HG03139 (cell line): ENCODE results near the gene APOC1.
"Not testable (repeated sequence)": the region's sequence is repeated elsewhere in the genome, so short reads cannot be mapped to it uniquely, and the experiment has no call there.

Source experiments
- ATAC-seq: cut with Tn5 transposase; IDR thresholded peaks from one replicate; pipeline ENCODE4 v1.9.1; 2021; ENCODE audit not compliant: unreplicated experiment

The APOC1 gene

DNA sequence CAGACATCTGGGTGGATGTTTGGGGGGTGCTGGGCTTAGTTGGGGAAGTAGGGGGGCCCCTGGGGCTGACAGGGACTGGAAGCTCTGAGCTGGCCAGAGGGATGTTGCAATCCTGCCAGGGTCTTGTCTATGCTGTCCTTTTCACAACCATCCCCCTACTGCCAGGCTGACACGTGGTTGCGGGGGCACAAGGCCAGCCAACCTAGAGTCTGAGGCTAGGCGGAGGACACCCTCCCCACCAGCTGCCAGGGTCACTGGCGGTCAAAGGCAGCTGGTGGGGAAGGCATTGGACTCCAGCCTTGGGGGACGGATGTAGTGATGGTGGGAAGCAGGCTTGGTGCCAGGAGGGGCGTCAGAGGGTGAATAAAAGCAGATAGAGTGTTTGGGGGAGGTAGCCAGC, 1.6 kb upstream of the APOC1 start:
- no peak for ATAC-seq

DNA sequence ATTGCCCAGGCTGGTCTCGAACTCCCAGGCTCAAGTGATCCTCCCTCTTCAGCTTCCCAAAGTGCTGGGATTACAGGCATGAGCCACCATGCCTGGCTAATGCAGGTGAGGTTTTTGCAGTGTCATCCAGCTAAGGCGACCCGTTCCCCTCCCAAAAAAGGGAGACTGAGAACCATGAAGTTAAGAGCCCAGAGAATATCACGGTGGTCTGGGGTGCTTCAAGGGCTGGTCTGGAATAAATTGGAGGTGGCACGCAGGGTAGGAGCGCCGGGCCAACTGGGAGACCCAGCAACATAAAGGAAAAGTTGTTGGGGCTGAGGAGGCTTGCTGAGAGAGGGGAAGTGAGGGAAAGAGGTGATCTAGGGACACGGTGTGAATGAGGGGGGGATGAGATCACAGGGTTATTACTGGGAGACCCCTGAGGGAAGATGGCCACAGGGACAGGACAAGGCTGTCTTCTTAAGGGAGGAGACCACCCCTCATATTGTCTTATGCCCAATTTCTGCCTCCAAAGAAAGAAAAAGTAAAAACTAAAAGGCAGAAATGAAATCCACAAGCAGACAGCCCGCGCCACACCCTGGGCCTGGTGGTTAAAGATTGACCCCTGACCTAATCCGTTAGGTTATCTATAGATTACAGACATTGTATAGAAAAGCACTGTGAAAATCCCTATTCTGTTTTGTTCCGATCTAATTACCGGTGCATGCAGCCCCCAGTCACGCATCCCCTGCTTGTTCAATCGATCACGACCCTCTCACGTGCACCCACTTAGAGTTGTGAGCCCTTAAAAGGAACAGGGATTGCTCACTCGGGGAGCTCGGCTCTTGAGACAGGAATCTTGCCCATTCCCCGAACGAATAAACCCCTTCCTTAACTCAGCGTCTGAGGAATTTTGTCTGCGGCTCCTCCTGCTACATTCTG, 636 bp upstream of the APOC1 start:
- not testable (repeated sequence) for ATAC-seq

DNA sequence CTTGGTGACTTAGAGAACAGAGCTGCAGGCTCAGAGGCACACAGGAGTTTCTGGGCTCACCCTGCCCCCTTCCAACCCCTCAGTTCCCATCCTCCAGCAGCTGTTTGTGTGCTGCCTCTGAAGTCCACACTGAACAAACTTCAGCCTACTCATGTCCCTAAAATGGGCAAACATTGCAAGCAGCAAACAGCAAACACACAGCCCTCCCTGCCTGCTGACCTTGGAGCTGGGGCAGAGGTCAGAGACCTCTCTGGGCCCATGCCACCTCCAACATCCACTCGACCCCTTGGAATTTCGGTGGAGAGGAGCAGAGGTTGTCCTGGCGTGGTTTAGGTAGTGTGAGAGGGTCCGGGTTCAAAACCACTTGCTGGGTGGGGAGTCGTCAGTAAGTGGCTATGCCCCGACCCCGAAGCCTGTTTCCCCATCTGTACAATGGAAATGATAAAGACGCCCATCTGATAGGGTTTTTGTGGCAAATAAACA, 9.9 kb downstream of the APOC1 start:
- no peak for ATAC-seq

DNA sequence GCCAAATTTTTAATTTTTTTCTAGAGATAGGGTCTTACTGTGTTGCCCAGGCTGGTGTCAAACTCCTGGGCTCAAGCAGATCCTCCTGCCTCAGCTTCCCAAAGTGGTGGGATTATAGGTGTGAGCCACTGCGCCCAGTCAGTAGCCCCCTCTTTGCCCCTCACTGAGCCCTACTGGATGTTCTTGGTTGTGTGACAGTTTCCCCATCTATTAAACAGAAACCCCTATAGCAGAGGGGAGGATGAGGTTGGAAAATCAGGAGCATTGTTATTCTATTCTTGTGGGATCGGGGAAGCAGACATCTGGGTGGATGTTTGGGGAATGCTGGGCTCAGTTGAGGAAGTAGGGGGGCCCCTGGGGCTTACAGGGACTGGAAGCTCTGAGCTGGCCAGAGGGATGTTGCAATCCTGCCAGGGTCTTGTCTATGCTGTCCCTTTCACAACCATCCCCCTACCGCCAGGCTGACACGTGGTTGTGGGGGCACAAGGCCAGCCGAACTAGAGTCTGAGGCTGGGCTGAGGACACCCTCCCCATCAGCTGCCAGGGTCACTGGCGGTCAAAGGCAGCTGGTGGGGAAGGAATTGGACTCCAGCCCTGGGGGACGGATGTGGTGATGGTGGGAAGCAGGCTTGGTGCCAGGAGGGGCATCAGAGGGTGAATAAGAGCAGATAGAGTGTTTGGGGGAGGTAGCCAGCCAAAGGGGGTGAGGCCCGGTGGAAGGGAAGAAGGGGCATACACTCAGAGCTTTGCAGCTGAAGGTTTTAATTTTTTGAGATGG, 10.9 kb downstream of the APOC1 start:
- no peak for ATAC-seq

DNA sequence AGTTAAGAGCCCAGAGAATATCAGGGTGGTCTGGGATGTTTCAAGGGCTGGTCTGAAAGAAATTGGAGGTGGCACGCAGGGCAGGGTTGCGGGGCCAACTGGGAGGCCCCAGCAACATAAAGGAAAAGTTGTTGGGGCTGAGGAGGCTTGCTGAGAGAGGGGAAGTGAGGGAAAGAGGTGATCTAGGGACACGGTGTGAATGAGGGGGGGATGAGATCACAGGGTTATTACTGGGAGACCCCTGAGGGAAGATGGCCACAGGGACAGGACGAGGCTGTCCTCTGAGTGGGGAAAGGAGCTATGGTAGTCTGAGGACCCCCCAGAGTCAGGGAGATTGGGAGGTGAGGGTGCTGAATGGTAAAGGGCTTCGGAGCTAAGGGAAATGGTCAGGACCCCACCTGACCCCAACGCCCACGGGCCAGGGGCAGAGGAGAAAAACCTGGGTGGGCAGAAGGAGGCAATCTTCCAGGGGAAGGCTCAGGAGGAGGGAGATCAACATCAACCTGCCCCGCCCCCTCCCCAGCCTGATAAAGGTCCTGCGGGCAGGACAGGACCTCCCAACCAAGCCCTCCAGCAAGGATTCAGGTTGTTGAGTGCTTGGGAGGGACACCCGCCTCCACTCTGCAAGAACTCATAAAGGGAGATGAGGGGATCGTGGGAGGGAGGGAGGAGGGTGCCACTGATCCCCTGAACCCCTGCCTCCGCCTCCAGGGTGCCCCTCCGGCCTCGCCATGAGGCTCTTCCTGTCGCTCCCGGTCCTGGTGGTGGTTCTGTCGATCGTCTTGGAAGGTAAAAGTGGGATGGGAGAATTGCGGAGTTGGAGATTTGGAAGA, 12.1 kb downstream of the APOC1 start:
- not testable (repeated sequence) for ATAC-seq

DNA sequence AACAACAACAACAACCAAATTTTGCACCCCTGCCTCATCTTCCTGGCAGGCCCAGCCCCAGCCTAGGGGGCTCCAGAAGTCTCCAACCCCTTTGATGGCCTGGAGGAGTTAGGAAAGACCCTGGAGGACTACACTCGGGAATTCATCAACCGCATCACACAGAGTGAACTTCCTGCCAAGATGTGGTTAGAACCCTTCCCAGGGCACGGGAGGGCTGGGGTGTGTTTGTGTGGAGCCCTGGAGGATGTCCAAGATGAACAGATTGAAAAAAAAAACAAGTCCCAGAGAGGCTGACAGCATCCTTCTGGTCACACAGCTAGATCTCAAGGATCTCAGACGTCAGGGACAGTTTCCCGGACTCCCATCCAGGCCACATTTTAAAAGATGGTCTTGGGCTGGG, 13.3 kb downstream of the APOC1 start:
- no peak for ATAC-seq

DNA sequence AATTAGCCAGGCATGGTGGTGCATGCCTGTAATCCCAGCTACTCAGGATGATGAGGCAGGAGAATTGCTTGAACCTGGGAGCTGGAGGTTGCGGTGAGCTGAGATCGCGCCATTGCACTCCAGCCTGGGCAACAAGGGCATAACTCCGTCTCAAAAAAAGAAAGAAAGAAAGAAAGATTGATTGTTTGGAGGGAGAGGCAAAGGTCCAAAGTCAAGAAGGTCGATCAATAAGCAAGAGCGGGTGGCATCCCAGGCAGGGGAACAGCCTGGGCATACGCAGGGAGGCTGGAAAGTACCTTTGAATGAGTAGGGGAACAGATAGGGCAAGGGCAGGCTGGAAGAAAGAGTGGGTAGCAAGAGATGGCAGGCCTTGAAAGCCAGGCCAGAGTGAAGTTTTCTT, 15.7 kb downstream of the APOC1 start:
- ATAC-seq = no peak

DNA sequence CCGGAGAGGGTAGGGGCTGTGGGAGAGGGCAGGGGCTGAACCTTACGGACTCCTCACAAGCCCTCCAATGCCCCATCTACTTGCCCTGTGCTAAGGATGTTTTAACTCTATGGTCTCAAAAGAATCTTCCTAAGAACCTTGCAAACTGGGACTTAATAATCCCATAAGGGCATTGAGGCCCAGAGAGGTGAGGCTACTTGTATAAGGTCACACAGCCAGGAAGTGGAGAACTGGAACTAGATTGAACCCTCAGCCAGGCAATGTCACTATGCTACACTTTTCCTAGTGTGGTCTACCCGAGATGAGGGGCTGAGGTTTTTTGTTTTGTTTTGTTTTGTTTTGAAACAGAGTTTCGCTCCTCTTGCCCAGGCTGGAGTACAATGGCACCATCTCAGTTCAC, 17.1 kb downstream of the APOC1 start:
- ATAC-seq = no peak

DNA sequence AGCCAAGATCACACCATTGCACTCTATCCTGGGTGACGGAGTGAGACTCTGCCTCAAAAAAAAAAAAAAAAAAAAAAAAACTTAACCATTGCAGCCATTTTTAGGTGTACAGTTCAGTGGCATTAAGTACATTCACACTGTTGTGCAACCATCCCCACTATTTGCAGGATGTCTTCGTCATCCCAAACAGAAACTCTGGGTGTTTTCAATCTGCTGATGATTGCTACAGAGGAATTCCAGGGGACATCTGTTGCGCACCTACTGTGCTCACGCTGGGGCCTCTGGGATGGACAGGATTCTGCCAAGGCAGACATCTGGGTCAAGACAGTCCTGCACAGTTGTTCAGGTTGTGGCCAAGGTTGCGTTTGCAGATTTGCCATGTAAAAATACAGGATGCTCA, 25.3 kb downstream of the APOC1 start:
- ATAC-seq = no peak

DNA sequence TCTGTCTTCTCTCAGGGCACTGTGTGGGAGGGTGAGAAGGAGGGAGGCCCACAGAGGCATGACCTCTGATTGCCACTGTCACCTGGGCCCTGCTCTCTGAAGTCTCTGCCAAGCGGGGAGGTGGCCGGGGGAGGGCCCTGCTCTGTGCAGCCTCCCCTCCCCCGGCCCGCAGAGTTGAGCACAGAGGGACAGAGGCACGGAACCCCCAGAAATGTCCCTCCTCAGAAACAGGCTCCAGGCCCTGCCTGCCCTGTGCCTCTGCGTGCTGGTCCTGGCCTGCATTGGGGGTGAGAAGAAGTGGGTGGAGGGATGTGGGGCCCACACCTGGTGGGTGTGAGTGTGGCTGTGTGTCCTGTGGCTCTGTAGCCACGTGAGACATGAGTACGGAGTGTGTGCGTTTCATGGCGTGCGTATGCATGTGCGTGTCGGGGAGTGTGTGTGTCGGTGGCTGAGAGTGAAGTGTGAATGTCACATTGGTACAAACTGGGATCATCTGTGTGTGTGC, 27.7 kb downstream of the APOC1 start, which contains the start of gene APOC4:
TSS of gene APOC4 (plus strand) at position 171 of the 505 bp plus-strand sequence. CDS start at position 212, 41 bp downstream.
- ATAC-seq = no peak

DNA sequence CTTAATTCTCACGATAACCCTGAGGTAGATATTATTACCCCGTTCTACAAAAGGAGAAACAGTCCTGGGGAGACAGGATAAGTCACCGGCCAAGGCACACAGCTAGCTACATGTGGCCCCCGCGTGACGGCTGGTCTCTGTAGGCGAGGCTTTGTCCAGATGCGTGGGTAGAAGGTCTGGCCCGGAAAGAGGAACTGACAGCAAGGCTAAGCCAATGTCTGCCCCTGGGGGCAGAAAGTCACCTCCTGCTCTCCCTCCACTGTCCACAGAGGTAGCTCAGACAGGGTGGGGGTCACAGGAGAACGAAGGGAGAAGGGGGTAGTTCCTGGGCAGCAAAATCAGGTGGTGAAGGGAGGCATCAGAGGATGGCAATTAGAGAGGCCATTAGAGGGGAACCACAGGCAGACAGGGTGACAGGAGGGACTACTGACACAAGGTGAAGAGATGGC, 29.4 kb downstream of the APOC1 start:
- peak; percentile 50 for ATAC-seq

DNA sequence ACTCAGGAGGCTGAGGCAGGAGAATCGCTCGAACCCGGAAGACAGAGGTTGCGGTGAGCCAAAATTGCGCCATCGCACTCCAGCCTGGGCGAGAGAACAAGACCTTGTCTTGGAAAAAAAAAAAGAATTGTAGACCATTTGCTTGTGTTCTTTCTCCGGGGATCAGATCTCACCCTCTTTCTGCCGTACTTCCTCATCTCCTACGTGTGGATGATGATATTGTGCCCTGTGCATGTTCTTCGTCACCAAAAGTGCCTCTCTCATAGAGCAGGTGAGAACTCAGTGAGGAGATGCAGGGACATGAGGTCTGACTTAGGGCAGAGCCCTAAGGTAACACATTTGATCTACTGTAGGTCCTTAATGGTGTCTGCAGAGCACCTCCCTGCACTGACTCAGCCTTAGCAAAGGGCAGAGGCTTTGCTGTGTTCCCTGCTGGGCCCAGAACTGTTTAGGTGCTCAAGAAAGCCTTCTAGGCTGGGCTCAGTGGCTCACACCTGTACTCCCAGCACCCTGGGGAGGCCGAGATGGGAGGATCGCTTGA, 32.7 kb downstream of the APOC1 start:
- ATAC-seq = no peak

DNA sequence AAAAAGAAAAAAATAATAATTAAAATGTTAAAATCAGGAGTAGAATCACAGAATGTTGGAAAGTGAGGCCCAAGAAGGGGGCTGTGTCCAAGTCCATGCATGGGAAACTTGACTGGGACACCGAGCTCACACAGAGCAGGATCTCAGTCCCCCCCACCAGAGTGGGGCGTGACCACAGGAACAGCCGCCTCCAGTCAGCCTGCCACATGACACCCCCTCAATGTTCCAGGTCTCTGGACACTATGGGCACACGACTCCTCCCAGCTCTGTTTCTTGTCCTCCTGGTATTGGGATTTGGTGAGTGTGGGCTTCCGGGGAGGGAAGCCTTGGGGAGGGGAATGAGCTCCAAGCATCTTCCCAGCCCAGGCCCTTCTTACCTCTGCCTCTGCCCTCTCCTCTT, 33.8 kb downstream of the APOC1 start:
- no peak for ATAC-seq

DNA sequence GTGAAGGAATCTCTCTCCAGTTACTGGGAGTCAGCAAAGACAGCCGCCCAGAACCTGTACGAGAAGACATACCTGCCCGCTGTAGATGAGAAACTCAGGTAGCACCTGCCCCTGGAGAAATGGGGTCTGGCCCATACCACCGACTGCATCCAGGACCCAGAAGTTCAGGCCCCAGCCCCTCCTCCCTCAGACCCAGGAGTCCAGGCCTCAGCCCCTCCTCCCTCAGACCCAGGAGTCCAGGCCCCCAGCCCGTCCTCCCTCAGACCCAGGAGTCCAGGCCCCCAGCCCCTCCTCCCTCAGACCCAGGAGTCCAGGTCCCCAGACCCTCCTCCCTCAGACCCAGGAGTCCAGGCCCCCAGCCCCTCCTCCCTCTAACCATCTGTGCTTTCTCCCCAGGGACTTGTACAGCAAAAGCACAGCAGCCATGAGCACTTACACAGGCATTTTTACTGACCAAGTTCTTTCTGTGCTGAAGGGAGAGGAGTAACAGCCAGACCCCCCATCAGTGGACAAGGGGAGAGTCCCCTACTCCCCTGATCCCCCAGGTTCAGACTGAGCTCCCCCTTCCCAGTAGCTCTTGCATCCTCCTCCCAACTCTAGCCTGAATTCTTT, 34.5 kb downstream of the APOC1 start:
- ATAC-seq = no peak

DNA sequence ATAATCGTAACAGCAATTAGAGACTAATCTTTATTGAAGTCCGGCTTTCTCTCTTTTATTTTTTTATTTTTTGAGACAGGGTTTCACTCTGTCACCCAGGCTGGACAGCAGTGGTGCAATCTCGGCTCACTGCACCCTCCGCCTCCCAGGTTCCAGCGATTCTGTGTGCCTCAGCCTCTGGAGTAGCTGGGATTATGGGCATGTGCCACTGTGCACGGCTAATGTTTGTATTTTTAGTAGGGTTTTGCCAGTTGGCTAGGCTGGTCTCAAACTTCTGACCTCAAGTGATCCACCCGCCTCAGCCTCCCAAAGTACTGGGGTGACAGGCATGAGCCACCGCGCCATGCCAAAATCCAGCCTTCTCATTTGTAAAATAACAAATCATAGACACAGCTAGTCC, 35.1 kb downstream of the APOC1 start:
- ATAC-seq = no peak

DNA sequence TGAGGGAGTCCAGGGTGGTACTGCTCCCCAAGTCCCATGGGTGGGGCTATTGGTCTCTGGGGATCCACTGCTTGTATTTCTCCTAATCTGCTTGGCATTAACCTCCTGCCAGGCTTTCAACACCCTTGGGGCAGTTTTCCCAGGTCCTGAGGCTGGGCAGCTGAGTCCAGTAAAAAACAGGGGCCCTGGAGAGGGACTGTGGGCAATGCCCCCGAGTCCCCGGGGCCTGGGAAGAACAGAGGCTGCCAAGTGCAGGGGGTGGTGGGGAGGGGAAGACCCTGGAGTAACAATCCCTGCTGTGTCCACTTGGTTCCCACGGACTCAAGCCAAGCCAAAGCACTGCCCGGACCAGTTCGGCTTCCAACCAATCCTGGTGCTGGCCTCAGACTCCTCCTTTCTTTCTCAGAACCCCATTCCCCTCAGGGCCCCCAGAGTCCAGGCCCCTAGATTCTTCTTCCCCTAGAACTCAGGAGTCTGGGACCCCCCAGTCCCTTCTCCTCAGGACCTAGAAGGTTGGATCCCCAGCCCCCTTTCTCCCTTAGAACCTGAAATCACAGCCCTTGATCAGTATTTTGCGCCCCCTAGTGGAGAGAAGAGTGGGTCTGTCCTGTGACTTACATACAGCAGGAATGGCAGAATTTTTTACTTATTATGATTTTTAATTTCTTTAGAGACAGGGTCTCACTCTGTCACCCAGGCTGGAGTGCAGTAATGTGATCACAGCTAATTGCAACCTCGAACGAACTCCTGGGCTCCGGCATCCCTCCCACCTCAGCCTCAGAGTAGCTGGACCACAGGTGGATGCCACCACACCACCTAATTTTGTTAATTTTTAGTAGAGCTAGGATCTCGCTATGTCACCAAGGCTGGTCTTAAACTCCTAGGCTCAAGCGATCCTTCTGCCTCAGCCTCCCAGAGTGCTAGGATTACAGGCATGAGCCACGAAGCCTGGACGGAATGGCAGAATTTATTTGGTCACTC, 37.1 kb downstream of the APOC1 start:
- ATAC-seq = no peak

DNA sequence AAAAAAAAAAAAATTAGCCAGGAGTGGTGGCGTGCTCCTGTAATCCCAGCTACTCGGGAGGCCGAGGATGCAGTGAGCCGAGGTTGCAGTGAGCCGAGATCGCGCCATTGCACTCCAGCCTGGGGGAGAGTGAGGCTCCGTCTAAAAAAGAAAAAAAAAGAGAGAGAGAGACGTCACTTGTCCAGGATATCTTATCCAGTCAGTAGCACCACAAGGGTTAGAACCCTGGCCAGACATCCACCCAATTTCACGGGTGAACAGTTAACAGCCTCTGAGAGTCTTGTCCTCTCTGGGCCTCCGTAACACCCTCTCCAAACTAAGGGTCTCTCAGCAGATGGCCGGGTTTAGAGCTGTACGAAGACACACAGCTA, 39.9 kb downstream of the APOC1 start:
- ATAC-seq = no peak

DNA sequence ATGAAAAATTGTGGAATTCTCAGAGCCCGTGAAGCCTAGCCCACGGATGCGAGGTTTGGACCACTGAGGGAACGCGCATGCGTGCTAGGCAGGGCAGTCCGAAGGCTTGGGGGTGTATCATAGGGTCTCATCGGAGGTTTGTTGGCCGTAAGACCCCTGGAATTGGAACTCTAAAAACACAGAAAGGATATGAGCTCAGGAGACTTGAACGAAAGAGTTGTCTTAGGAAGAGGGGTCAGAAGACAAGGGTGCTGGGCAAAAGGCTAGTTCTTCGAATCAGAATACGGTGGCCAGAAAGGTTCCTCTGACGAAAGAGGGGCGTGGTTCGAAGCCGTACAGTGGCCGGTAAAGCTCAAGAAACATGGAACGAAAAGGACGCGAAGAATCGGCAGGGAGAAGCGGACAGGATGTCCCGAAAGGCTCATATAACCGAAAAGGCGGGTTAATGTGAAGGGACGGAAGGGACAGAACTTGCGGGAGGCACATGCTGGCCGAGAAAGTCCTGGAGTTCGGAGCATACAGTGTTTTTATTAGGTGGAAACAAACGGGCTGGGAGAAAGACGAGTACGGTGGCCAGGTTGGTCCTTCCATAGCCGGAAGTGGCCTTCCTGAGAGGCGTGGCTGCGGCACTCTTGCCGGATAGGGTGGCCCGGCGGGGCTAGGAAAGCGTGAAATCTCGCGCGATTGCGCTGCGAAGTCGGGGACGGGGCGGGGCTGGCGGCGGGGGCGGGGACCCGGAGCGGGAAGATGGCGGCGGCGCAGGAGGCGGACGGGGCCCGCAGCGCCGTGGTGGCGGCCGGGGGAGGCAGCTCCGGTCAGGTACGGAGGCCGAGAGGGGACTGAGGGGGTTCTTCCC, 40.5 kb downstream of the APOC1 start, which contains the start of gene CLPTM1:
TSS of gene CLPTM1 (plus strand) at position 732 of the 856 bp plus-strand sequence. CDS start at position 748, 16 bp downstream.
- ATAC-seq = peak; percentile 77
